IMR-90 (cell line): ENCODE results near the gene TNNI2. TPM values are rescaled to one million over a fixed set of nuclear protein-coding genes. Genes with fewer than 3 reads are reported as not detected.
A peak's percentile ranks its signal among the peaks of the same experiment; 100 is the strongest.

Experiments
- ATAC-seq: fragments of 200-7000 bp; cut with Tn5 transposase; 2 replicates; pipeline ENCODE4 v1.9.1; 2020; ENCODE audit warnings: low read depth, mild to moderate bottlenecking, moderate library complexity
- BruUV-seq: library from RNA; stranded (reverse); fragments of 400-500 nt; replicated peaks from 2 replicates; lab custom pipeline; 2021; lab: Mats Ljungman, UMichigan
- CTCF ChIA-PET: fragments of 300-600 bp; formaldehyde crosslinking; extraction: SDS; loops from one replicate; lab custom pipeline; 2021; ENCODE audit warnings: antibody characterized with exemption; lab: Yijun Ruan, JAX
- POLR2A ChIA-PET: fragments of 300-600 bp; sonication (Branson Sonifier 250); formaldehyde crosslinking; loops from one replicate; lab custom pipeline; 2022; ENCODE audit warnings: antibody characterized with exemption; ENCODE audit not compliant: unreplicated experiment; lab: Charles Lee
- DNase-seq: peaks from one replicate; pipeline ENCODE4 v3.0.0; 2013
- H2AFZ ChIP-seq: replicated peaks from 2 replicates; pipeline ENCODE3; 2013; ENCODE audit warnings: low read length, mild to moderate bottlenecking; ENCODE audit not compliant: poor library complexity
- H2AK5ac ChIP-seq: 2 replicates; pipeline ENCODE4 v1.6.1; 2013; ENCODE audit warnings: low read depth, low read length, inconsistent platforms
- H2AK9ac ChIP-seq: replicated peaks from 2 replicates; pipeline ENCODE3; 2013; ENCODE audit warnings: mild to moderate bottlenecking, low read depth, low read length, moderate library complexity; ENCODE audit not compliant: poor library complexity
- H2BK120ac ChIP-seq: 2 replicates; pipeline ENCODE4 v1.6.1; 2013; ENCODE audit warnings: low read depth, low read length, inconsistent platforms
- H2BK15ac ChIP-seq: 3 replicates; pipeline ENCODE4 v1.6.1; 2013; ENCODE audit warnings: low read depth, low read length, inconsistent platforms
- H2BK20ac ChIP-seq: 2 replicates; pipeline ENCODE4 v1.6.1; 2013; ENCODE audit warnings: low read depth, mild to moderate bottlenecking, inconsistent platforms, low read length, moderate library complexity
- H2BK5ac ChIP-seq: 2 replicates; pipeline ENCODE4 v1.6.1; 2013; ENCODE audit warnings: mild to moderate bottlenecking, low read depth, low read length, inconsistent platforms; ENCODE audit not compliant: poor library complexity, severe bottlenecking
- H3K14ac ChIP-seq: replicated peaks from 2 replicates; pipeline ENCODE4 v1.6.1; 2013; ENCODE audit warnings: low read depth, low read length, inconsistent platforms
- H3K18ac ChIP-seq: 2 replicates; pipeline ENCODE4 v1.6.1; 2013; ENCODE audit warnings: low read depth, low read length, control low read depth
- H3K23ac ChIP-seq: 2 replicates; pipeline ENCODE4 v1.6.1; 2013; ENCODE audit warnings: low read depth, low read length, inconsistent platforms
- H3K27ac ChIP-seq: 2 replicates; pipeline ENCODE4 v1.5.1; 2013; ENCODE audit warnings: mild to moderate bottlenecking, control low read depth, low read length; ENCODE audit not compliant: insufficient read depth
- H3K27me3 ChIP-seq: 2 replicates; pipeline ENCODE4 v1.6.1; 2013; ENCODE audit warnings: low read length; ENCODE audit not compliant: control insufficient read depth, insufficient read depth
- H3K36me3 ChIP-seq: 2 replicates; pipeline ENCODE4 v1.6.1; 2013; ENCODE audit warnings: low read length, mixed read lengths; ENCODE audit not compliant: control insufficient read depth, insufficient read depth
- H3K4ac ChIP-seq: 2 replicates; pipeline ENCODE4 v1.6.1; 2013; ENCODE audit warnings: low read depth, low read length, inconsistent platforms
- H3K4me1 ChIP-seq: 2 replicates; pipeline ENCODE4 v1.6.1; 2013; ENCODE audit warnings: low read length, mixed read lengths; ENCODE audit not compliant: control insufficient read depth, insufficient read depth
- H3K4me2 ChIP-seq: 2 replicates; pipeline ENCODE4 v1.6.1; 2013; ENCODE audit warnings: low read depth, mild to moderate bottlenecking, control low read depth, low read length, moderate library complexity
- H3K4me3 ChIP-seq: 2 replicates; pipeline ENCODE4 v1.5.1; 2013; ENCODE audit warnings: low read depth, mild to moderate bottlenecking, control low read depth, low read length, moderate library complexity; ENCODE audit not compliant: insufficient read depth
- H3K56ac ChIP-seq: 2 replicates; pipeline ENCODE4 v1.6.1; 2013; ENCODE audit warnings: low read length, inconsistent platforms; ENCODE audit not compliant: insufficient read depth; ENCODE audit errors: extremely low read depth
- H3K79me1 ChIP-seq, 2 experiments: 2 replicates each; pipeline ENCODE4 v1.6.1; 2013; ENCODE audit warnings: low read length in 2 of 2, inconsistent platforms in 1 of 2, low read depth in 1 of 2
- H3K9ac ChIP-seq: 2 replicates; pipeline ENCODE4 v1.6.1; 2013; ENCODE audit warnings: low read depth, low read length, control low read depth
- H3K9me1 ChIP-seq: 2 replicates; pipeline ENCODE4 v1.6.1; 2013; ENCODE audit warnings: low read length, inconsistent platforms; ENCODE audit not compliant: insufficient read depth
- H3K9me3 ChIP-seq: 2 replicates; pipeline ENCODE4 v1.6.1; 2013; ENCODE audit warnings: low read length; ENCODE audit not compliant: control insufficient read depth, insufficient read depth
- H4K20me1 ChIP-seq: 2 replicates; pipeline ENCODE4 v1.6.1; 2013; ENCODE audit warnings: low read length, inconsistent platforms; ENCODE audit not compliant: insufficient read depth
- H4K5ac ChIP-seq: 2 replicates; pipeline ENCODE4 v1.6.1; 2013; ENCODE audit warnings: mild to moderate bottlenecking, low read depth, low read length, control low read depth
- H4K8ac ChIP-seq, 2 experiments: 2 replicates each; pipeline ENCODE4 v1.6.1; 2013; ENCODE audit warnings: low read depth in 2 of 2, low read length in 2 of 2, control low read depth in 1 of 2, inconsistent platforms in 1 of 2
- H4K91ac ChIP-seq: 2 replicates; pipeline ENCODE4 v1.6.1; 2013; ENCODE audit warnings: low read depth, low read length, inconsistent platforms; ENCODE audit not compliant: insufficient read depth
- SMC3 ChIP-seq: fragments of 150-350 bp; IDR thresholded peaks from 2 replicates; pipeline ENCODE4 v1.6.1; 2016; ENCODE audit warnings: low read depth, mild to moderate bottlenecking, antibody characterized with exemption, low read length, moderate library complexity
- WGBS, 2 experiments: methylation state at CpG; one replicate each; pipeline versions ENCODE4 v1.1.5 to v1.1.7; 2013; ENCODE audit warnings: missing lambda C conversion rate in 2 of 2; ENCODE audit not compliant: insufficient read length in 1 of 2; ENCODE audit errors: extremely low coverage in 2 of 2; 5-methylcytosine and 5-hydroxymethylcytosine counted together
- dilution Hi-C: fragments of 300-500 bp; cut with HindIII; formaldehyde crosslinking; loops from one replicate; pipeline ENCODE4 v1.14.3; 2018; ENCODE audit warnings: low sequenced_read_pairs; ENCODE audit not compliant: unreplicated experiment
- in situ Hi-C: fragments of 300-500 bp; cut with MboI; formaldehyde crosslinking; loops from 3 replicates; pipeline ENCODE4 v1.14.3; 2019; ENCODE audit warnings: low sequenced_read_pairs, inconsistent platforms, mixed read lengths
- intact Hi-C: fragments of 100-400 bp; cut with micrococcal nuclease; formaldehyde crosslinking; loops from 2 replicates; pipeline ENCODE4 v1.10.0; 2022
- polyA plus RNA-seq, 3 experiments: library from polyadenylated mRNA; depleted of rRNA; stranded (reverse); fragments of >200 nt; gene quantifications; 2 replicates each; pipeline ENCODE4 v1.2.3, GENCODE V29; 2012; ENCODE audit warnings: low replicate concordance in 1 of 3
- total RNA-seq: library from RNA; depleted of rRNA; stranded (reverse); fragments of >200 nt; gene quantifications from 2 replicates; pipeline ENCODE4 v1.2.3, GENCODE V29; 2012
- TF ChIP-seq, protein P1 (sequence below): fragments of 150-350 bp; IDR thresholded peaks from 2 replicates; pipeline ENCODE4 v1.6.1; 2016; ENCODE audit warnings: low read depth, mild to moderate bottlenecking, low read length, moderate library complexity, borderline replicate concordance

TNNI2 gene
- total and polyA plus RNA-seq, 2 of the 4 experiments (the other 2 are of a cell fraction), result not detected

DNA sequence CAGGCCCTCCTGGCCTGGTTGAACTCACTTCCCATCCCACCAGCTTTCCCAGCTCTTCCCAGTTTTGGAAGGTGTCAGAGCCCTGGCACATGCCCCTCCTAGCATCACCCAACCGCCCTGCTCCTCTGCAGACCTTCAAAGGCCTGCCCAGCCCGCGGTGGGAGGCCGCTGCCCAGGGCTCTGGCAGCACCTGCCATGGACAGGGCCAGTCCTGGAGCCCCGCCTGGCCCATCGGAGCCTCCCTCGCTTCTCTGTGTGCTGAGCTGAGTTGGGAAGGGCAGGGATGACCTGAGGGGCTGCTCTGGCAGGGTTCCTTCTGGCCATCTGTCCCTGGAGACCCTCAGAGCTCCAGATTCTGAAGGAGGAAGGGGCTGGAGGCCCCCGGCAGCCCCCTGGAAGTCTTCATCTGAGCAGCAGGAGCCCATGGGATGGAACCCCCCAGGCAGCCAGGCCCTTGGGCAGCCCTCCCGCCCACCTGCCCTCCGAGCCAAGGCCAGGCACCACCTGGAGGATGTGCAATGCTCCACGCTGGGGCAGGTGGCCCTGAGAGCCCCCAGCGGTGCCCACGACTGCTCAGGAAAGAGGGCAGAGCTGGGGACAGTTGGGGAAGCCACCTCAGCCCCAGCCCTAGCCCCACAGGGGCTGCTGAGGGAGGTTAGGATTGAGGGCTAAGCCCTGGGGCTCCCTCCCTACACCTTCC lies 17.7 kb downstream of the TNNI2 start:
- TF ChIP-seq, protein P1, sequence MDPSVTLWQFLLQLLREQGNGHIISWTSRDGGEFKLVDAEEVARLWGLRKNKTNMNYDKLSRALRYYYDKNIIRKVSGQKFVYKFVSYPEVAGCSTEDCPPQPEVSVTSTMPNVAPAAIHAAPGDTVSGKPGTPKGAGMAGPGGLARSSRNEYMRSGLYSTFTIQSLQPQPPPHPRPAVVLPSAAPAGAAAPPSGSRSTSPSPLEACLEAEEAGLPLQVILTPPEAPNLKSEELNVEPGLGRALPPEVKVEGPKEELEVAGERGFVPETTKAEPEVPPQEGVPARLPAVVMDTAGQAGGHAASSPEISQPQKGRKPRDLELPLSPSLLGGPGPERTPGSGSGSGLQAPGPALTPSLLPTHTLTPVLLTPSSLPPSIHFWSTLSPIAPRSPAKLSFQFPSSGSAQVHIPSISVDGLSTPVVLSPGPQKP, result no peak
- no peak for TF ChIP-seq SMC3
- H3K23ac ChIP-seq, result no peak overlapping the region
- H3K27me3 ChIP-seq, result peaks cover 31% of the 10 kb centered on the region
- no peak overlapping the region for H3K56ac ChIP-seq
- H4K20me1 ChIP-seq, result no peaks in the 10 kb centered on the region
- H4K91ac ChIP-seq, result no peak overlapping the region
- H3K4me2 ChIP-seq, result no peak overlapping the region
- dilution Hi-C loops (no loop called here), in situ Hi-C loops (no loop called here), intact Hi-C loops (no loop called here)
- H2BK15ac ChIP-seq, result no peak overlapping the region
- no peak overlapping the region for H3K4ac ChIP-seq
- 65% methylated on average over 5 of the region's 13 CpGs; no CpG with 5 or more reads in 1 of the 2 experiments for WGBS, 2 experiments
- H3K14ac ChIP-seq, result no peak overlapping the region
- ChIA-PET CTCF (no interaction called here), POLR2A (no interaction called here)
- no TSS peak for BruUV-seq
- no peak overlapping the region for H3K27ac ChIP-seq
- H3K4me1 ChIP-seq, result no peaks in the 10 kb centered on the region
- no peak overlapping the region for H2BK5ac ChIP-seq
- H2BK120ac ChIP-seq, result no peak overlapping the region
- H3K9me1 ChIP-seq, result no peaks in the 10 kb centered on the region
- H3K4me3 ChIP-seq, result no peak overlapping the region
- H2AK5ac ChIP-seq, result no peak overlapping the region
- H3K79me1 ChIP-seq, result no peaks in the 10 kb centered on the region
- H2BK20ac ChIP-seq, result no peak overlapping the region
- no peak overlapping the region for H2AFZ ChIP-seq
- H3K9ac ChIP-seq, result no peak overlapping the region
- DNase-seq, result no peak
- ATAC-seq, result no peak
- no peaks in the 10 kb centered on the region for H3K36me3 ChIP-seq
- no peak overlapping the region for H4K8ac ChIP-seq
- no peaks in the 10 kb centered on the region for H3K9me3 ChIP-seq
- no peak overlapping the region for H4K5ac ChIP-seq
- peak overlapping the region; percentile 61 for H2AK9ac ChIP-seq
- no peak overlapping the region for H3K18ac ChIP-seq
